HG03558 (cell line): Measurements from ENCODE around the gene BTN2A1.
"Not testable (repeated sequence)": the region's sequence is repeated elsewhere in the genome, so short reads cannot be mapped to it uniquely, and the experiment has no call there.

Source experiments
- ATAC-seq: cut with Tn5 transposase; IDR thresholded peaks from one replicate; pipeline ENCODE4 v1.9.1; 2021; ENCODE audit warnings: moderate number of reproducible peaks; ENCODE audit not compliant: unreplicated experiment; ENCODE audit errors: extremely low read depth

Gene BTN2A1

GRCh38 chr6:26431258-26432172, 26.2 kb upstream of the BTN2A1 start:
- no peak for ATAC-seq

- ATAC-seq: no peak
Observed at GRCh38 chr6:26432627-26433201, 25.0 kb upstream of the BTN2A1 start.

GRCh38 chr6:26433680-26434079, 24.1 kb upstream of the BTN2A1 start:
- not testable (repeated sequence) for ATAC-seq

GRCh38 chr6:26436018-26436417, 21.7 kb upstream of the BTN2A1 start:
- no peak for ATAC-seq

- no peak for ATAC-seq
Observed at GRCh38 chr6:26437550-26437949, 20.2 kb upstream of the BTN2A1 start.

- no peak for ATAC-seq
Observed at GRCh38 chr6:26438000-26438399, 19.8 kb upstream of the BTN2A1 start.

GRCh38 chr6:26439151-26440125, 18.3 kb upstream of the BTN2A1 start:
- ATAC-seq: no peak

- ATAC-seq: no peak
Observed at GRCh38 chr6:26440977-26441358, 16.8 kb upstream of the BTN2A1 start.

- ATAC-seq: no peak
Observed at GRCh38 chr6:26441977-26442376, 15.8 kb upstream of the BTN2A1 start.

- peak; percentile 65 for ATAC-seq
Observed at GRCh38 chr6:26445934-26446667, 11.7 kb upstream of the BTN2A1 start.

- ATAC-seq: no peak
Observed at GRCh38 chr6:26447257-26447656, 10.5 kb upstream of the BTN2A1 start.

GRCh38 chr6:26450240-26450639, 7.5 kb upstream of the BTN2A1 start:
- no peak for ATAC-seq

GRCh38 chr6:26452631-26453235, 5.0 kb upstream of the BTN2A1 start:
- no peak for ATAC-seq

- no peak for ATAC-seq
Observed at GRCh38 chr6:26454631-26455030, 3.1 kb upstream of the BTN2A1 start.

- ATAC-seq: no peak
Observed at GRCh38 chr6:26455357-26455970, 2.3 kb upstream of the BTN2A1 start.

- no peak for ATAC-seq
Observed at GRCh38 chr6:26457264-26457805, 420 bp upstream of the BTN2A1 start.

- no peak for ATAC-seq
Observed at GRCh38 chr6:26459023-26459810, 1.5 kb downstream of the BTN2A1 start.

- ATAC-seq: not testable (repeated sequence)
Observed at GRCh38 chr6:26461353-26461752, 3.6 kb downstream of the BTN2A1 start.
